ENCODE results near the gene DUT.
A peak's percentile ranks its signal among the peaks of the same experiment; 100 is the strongest.
"Not testable (repeated sequence)": the region's sequence is repeated elsewhere in the genome, so short reads cannot be mapped to it uniquely, and the experiment has no call there.

DUT gene

GRCh38 chr15:48330855-48331795, at the start of gene DUT:
Gene DUT, plus strand, starts transcription at chr15:48331429. Its CDS starts 87 bp downstream, at chr15:48331516.
- peak; percentile 73 for DNase-seq (ENCODE audit: low read depth)

DNA sequence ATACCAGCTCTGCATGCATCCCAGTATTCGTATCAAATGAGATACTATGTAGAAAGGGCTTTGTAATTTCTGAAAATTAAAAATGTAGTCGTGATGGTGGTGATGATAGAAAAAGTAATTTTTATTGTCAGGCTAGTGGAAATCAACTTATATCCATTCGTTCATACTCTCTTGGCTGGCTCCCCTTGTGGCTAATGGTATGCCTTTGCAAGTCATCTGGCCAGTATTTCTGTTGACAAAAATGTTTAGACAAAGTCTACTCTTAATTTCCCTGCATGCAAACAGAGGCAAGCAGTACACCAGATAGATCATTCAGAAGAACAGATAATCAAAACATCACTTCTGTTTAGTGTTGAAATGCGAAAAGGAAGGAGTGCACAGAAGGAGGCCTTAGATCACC, 49.6 kb upstream of the DUT start:
- no peak for DNase-seq (ENCODE audit: low read depth)

DNA sequence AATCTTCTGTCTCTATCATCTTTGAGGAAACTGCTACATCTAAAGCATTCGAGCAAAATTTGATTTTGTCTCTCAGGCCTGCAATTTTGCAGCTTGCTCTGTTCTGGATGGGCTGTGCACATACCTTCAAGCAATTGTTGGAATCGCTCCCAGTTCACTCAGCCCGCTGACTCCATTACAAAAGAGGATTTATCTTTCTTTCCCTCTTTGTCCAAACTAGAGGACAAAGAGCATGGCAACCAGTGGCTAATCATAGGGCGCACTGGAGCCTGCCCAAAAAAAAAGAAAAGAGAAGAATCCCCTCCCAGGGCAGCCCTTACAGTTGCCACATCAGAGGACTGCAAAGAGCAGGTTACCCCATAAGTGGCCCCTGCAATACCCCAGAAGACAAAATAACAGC, 49.0 kb upstream of the DUT start:
- no peak for DNase-seq (ENCODE audit: low read depth)

- DNase-seq (ENCODE audit: low read depth): no peak
Measured at GRCh38 chr15:48283396-48284145, 47.7 kb upstream of the DUT start.

DNA sequence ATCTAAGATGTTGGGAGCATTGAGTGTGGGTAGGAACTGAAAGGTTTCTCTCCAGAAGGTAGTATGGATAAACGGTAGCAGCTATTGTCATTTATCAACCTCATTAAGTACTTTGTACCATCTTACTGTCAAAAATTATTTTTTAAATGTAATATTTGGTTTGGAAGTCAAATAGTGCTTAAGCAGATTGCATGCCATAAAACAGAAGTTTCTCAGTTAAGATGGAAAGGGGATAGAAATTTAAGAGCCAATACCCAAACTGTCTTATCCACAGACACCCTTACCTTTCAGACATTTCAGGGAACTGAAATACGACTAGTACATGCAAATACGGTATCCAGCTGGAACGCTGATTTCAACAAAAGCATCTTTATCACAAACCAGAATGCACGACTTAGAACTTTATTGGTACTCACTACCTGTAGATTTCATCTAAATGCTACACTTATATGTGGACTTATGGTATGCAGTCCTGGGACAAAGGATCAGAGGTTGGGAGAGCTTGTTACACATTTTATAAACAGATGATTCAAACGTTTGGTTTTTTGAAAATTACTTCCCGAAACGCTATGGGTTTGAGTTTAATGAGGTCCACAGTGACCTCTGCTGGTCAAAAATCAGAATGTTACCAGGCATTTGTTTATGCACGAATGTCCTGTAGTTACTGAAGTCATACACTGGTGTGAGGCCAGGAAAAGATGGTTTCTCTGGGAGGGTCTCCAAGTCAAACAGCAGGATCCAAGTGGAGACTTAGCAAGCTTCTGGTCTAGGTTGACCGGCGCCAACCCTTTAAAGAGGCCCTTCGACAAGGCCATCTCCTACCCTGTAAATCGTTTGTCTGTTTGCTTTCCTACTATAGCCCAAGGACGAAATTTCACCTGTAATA, 45.7 kb upstream of the DUT start:
- DNase-seq (ENCODE audit: low read depth): no peak

- no peak for DNase-seq (ENCODE audit: low read depth)
Measured at GRCh38 chr15:48289628-48290027, 41.6 kb upstream of the DUT start.

GRCh38 chr15:48292458-48292857, 38.8 kb upstream of the DUT start:
- no peak for DNase-seq (ENCODE audit: low read depth)

- DNase-seq (ENCODE audit: low read depth): no peak
Measured at GRCh38 chr15:48297668-48298067, 33.6 kb upstream of the DUT start.

DNA sequence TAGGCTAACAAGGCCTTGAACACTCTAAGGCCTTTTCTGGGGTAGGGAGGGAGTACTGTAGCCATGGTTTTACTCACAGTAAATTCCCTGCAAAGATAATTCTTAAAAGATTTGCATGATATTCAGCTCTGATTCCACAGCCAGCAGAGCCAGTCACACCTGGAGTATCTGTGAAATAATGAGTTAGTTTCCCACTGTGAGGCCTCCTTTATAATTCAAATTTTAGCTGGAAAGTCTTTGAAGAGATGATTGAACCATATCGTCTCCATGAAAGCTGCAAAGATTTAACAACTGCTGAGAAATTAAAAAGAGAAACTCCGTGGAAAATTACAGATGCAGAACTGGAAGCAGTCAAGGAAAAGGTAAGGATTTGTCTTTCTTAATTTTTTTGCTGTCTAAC, 32.3 kb upstream of the DUT start:
- no peak for DNase-seq (ENCODE audit: low read depth)

GRCh38 chr15:48300038-48300437, 31.2 kb upstream of the DUT start:
- DNase-seq (ENCODE audit: low read depth): no peak

DNA sequence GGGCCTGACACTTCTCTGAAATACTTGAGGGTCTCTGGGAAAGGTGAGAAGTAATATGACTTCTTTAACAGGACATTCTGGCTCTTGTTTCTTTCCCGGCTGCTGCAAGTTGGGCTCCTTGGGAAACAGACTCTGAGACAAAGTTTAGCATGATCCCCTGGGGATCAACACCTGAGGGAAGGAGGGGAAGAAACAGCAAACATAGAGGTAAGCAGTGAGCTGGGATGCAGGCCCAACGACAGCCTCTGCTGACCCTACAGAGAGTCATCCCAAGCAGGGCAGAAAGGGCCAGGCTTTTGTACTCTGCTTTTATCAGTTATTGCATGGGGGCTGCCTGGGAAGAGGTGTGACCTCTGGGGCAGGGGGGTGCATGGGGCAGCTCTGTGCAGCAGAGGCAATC, 26.8 kb upstream of the DUT start:
- DNase-seq (ENCODE audit: low read depth): no peak

DNA sequence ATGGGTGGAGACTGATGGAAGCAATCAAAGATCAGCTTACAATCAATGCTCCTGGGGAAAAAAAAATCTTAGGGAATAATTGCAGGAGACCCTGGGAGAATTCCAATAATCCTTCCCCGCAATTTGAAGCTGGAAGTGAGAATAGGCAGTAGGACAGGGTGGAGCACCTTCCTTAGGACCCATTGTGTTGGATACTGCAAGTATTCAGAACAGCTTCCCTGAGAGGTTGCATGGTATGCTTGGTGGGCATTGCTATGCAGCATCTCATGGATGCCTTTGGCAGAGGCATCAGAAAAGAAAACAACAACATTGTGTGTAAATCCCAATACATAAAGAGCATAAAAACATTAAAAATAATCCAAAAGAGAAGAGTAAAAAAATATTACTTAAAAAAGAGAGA, 24.6 kb upstream of the DUT start:
- no peak for DNase-seq (ENCODE audit: low read depth)

- no peak for DNase-seq (ENCODE audit: low read depth)
Measured at GRCh38 chr15:48307586-48307985, 23.6 kb upstream of the DUT start.

- DNase-seq (ENCODE audit: low read depth): no peak
Measured at GRCh38 chr15:48309740-48310139, 21.5 kb upstream of the DUT start.

DNA sequence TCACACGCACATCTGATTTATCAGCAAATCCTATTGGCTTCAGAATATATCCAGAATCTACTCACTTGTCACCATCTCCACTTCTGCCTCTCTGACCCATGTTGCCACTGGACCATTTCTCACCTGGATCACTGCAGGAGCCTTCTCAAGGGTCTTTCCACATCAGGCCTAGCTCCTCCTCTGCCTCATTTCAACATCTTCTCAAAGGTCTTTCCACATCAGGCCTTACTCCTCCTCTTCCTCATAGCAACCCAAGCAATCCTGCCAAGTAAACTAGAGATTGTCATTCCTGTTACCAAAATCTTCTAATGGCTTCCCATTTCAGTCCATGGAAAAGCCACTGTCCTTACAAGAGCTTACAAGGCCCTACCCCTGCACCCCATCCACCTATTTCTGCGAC, 18.0 kb upstream of the DUT start:
- DNase-seq (ENCODE audit: low read depth): no peak

DNA sequence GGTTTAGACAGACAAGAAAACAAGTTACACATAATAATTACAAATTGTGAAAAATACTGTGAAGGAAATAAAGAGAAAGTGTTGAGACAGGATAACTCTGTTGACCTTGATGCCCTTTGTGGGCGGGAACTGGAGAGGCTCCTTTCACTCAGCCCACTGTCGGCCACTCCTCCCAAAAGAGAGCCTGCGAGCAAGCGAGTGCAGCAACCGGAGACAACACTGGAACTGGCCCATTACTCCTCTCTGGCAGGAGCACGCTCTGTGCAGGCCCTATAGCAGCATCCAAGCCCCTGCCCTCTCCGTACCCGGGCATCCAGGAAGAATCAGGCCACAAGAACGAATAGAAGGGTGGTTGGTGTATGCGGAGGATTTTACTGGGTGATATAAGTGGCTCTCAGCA, 16.2 kb upstream of the DUT start:
- DNase-seq (ENCODE audit: low read depth): no peak

DNA sequence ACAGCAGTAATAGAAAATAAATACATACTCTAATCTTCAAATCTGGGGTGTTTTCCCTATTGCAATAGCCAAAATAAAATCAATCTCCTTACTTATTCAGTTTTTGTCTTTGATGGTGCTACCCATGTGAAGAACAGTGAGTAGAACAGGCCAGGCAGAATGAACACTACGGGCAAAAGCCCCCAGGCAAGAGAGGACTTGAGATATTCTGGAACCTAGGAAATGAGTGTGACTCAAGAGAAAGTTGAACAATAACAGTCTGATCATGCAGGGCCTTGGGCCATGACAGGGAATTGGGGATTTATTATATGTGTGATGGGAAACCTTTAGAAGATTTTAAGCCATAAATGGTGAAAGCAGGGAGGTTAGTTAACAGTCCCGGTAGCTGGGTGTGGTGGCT, 14.0 kb upstream of the DUT start:
- no peak for DNase-seq (ENCODE audit: low read depth)

DNA sequence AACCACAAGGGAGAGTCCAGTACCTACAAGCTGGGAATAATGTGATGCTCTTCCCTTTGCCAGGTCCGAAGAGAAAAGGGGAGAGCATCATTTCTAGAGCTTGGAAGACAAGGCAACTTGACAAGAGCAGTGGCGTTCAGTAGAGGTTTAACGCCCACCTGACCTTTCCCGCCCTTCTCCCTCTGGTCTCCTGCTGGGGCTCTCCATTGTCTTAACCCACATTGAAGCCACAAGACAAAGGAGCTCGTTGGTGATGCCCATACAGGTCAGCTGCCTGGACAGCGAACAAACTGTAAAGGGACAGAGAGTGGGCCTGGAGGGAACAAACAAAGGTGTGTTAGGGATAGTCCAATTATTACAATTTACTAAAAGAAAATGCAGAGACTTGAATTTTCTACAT, 13.1 kb upstream of the DUT start:
- DNase-seq (ENCODE audit: low read depth): no peak

DNA sequence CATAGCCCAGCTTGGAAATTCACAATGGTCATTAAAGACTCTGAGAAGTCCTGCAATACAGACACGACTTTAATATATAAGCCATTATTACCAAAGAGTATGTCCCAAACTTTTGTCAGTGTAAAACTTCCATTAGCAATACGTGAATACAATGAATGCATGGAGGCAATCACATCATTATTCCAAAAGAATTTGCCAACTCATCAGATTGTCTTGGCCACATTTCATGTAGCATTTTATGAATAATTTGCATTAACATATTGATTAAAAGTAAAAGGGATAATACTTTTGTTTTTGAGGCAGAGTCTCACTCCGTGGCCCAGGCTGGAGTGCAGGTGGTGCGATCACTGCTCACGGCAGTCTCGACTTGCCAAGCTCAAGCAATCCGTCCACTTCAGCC, 7.9 kb upstream of the DUT start:
- no peak for DNase-seq (ENCODE audit: low read depth)

DNA sequence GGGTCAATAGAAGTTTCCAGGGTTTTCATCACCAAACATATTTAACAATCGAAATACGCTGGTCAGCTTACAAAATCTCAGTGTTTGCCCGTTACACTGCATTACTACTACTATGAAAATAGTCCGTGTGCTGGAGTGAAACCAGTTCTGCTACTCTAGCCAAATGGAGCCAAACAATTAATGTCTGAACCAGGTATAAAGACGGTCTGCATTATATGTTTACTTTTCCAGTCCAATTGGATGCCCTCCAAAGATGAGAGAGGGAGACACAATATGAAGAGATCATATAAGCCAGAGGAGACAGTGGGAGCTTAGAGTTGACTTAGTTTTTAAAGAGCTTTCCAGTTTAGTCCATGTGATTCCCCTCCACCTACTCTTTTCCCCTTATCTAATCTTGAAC, 6.3 kb upstream of the DUT start:
- DNase-seq (ENCODE audit: low read depth): no peak

DNA sequence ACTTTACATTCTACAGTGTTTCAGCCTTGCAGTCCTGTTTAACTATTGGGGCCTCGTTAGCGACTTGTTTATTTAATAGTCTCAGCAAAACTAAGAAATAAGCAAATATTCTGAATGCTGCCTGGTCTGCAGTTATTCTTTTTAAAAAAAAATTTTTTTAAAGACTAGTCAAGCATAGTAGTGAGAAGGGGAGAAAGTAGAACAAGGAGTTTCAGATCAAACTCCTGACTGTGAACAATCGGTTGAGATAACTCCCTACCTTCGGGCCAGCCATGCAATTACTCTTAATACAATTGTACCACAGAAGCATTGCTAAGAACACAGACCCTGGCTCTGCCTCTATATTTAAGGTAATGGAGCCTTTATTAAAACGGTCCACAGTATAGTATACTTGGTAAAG, 5.8 kb upstream of the DUT start:
- no peak for DNase-seq (ENCODE audit: low read depth)

GRCh38 chr15:48326180-48326579, 5.0 kb upstream of the DUT start:
- not testable (repeated sequence) for DNase-seq (ENCODE audit: low read depth)
